ENCODE results near the gene GAS6.

The GAS6 gene

GRCh38 chr13:113901642-113902041, 37.8 kb upstream of the GAS6 start:
- no peaks in the 10 kb centered on the region for H3K36me3 ChIP-seq (ENCODE audit: control insufficient read depth, insufficient read depth, low read length)
- DNase-seq (ENCODE audit: extremely low read depth, insufficient read length), result no peak
- H3K4me3 ChIP-seq (replicated peaks; ENCODE audit: low read depth, low read length), result no peak overlapping the region
- TF ChIP-seq CTCF (IDR thresholded peaks at IDR 0.05; ENCODE audit: insufficient read depth, low read length, poor library complexity, severe bottlenecking), result no peak
- no peaks in the 10 kb centered on the region; the same call in 1 of the 2 replicates for H3K27me3 ChIP-seq (replicated peaks; ENCODE audit: control insufficient read depth, insufficient read depth, low read length)

GRCh38 chr13:113901231-113901630, 37.4 kb upstream of the GAS6 start:
- Histone ChIP-seq H3K36me3 (ENCODE audit: control insufficient read depth, insufficient read depth, low read length) (no peaks in the 10 kb centered on the region), H3K4me3 (replicated peaks; ENCODE audit: low read depth, low read length) (no peak overlapping the region), H3K27me3 (replicated peaks; ENCODE audit: control insufficient read depth, insufficient read depth, low read length) (no peaks in the 10 kb centered on the region; the same call in 1 of the 2 replicates)
- no peak for TF ChIP-seq CTCF (IDR thresholded peaks at IDR 0.05; ENCODE audit: insufficient read depth, low read length, poor library complexity, severe bottlenecking)
- no peak for DNase-seq (ENCODE audit: extremely low read depth, insufficient read length)

GRCh38 chr13:113900646-113901045, 36.8 kb upstream of the GAS6 start:
- Histone ChIP-seq H3K27me3 (replicated peaks; ENCODE audit: control insufficient read depth, insufficient read depth, low read length) (no peaks in the 10 kb centered on the region; the same call in 1 of the 2 replicates), H3K4me3 (replicated peaks; ENCODE audit: low read depth, low read length) (no peak overlapping the region), H3K36me3 (ENCODE audit: control insufficient read depth, insufficient read depth, low read length) (no peaks in the 10 kb centered on the region)
- TF ChIP-seq CTCF (IDR thresholded peaks at IDR 0.05; ENCODE audit: insufficient read depth, low read length, poor library complexity, severe bottlenecking), result no peak
- DNase-seq (ENCODE audit: extremely low read depth, insufficient read length), result no peak

- Histone ChIP-seq H3K36me3 (ENCODE audit: control insufficient read depth, insufficient read depth, low read length) (no peaks in the 10 kb centered on the region), H3K27me3 (replicated peaks; ENCODE audit: control insufficient read depth, insufficient read depth, low read length) (no peaks in the 10 kb centered on the region), H3K4me3 (replicated peaks; ENCODE audit: low read depth, low read length) (no peak overlapping the region)
- TF ChIP-seq CTCF (IDR thresholded peaks at IDR 0.05; ENCODE audit: insufficient read depth, low read length, poor library complexity, severe bottlenecking), result no peak
- no peak for DNase-seq (ENCODE audit: extremely low read depth, insufficient read length)
Measured at GRCh38 chr13:113898391-113898790, 34.5 kb upstream of the GAS6 start.

GRCh38 chr13:113897966-113898365, 34.1 kb upstream of the GAS6 start:
- H3K27me3 ChIP-seq (replicated peaks; ENCODE audit: control insufficient read depth, insufficient read depth, low read length), result no peaks in the 10 kb centered on the region
- no peaks in the 10 kb centered on the region for H3K36me3 ChIP-seq (ENCODE audit: control insufficient read depth, insufficient read depth, low read length)
- H3K4me3 ChIP-seq (replicated peaks; ENCODE audit: low read depth, low read length), result no peak overlapping the region
- DNase-seq (ENCODE audit: extremely low read depth, insufficient read length), result no peak
- no peak for TF ChIP-seq CTCF (IDR thresholded peaks at IDR 0.05; ENCODE audit: insufficient read depth, low read length, poor library complexity, severe bottlenecking)

- Histone ChIP-seq H3K4me3 (replicated peaks; ENCODE audit: low read depth, low read length) (no peak overlapping the region), H3K36me3 (ENCODE audit: control insufficient read depth, insufficient read depth, low read length) (no peaks in the 10 kb centered on the region), H3K27me3 (replicated peaks; ENCODE audit: control insufficient read depth, insufficient read depth, low read length) (no peaks in the 10 kb centered on the region)
- no peak for TF ChIP-seq CTCF (IDR thresholded peaks at IDR 0.05; ENCODE audit: insufficient read depth, low read length, poor library complexity, severe bottlenecking)
- no peak for DNase-seq (ENCODE audit: extremely low read depth, insufficient read length)
Measured at GRCh38 chr13:113897161-113897560, 33.3 kb upstream of the GAS6 start.
